ENCODE data around the gene ZSCAN5A.

Gene ZSCAN5A

GRCh38 chr19:56315077-56315828 is 614 bp upstream of the ZSCAN5A start:
- 4% methylated on average over 33 of the region's 37 CpGs for WGBS
- peak overlapping the region; percentile 74 for H4K8ac ChIP-seq (ENCODE audit: low read length)

GRCh38 chr19:56314018-56314380 is 640 bp downstream of the ZSCAN5A start:
- H2AK5ac ChIP-seq (ENCODE audit: low read length, severe bottlenecking): no peak overlapping the region
- no peak overlapping the region for H3K23ac ChIP-seq (ENCODE audit: low read length in 2 of 2)
- peak overlapping the region; percentile 84 for H2AFZ ChIP-seq (ENCODE audit: low read depth, low read length)
- DNase-seq: no peak
- H3K9ac ChIP-seq (ENCODE audit: low read length): peak overlapping the region; percentile 99
- H3K27ac ChIP-seq (ENCODE audit: low read length, poor library complexity, severe bottlenecking): peak overlapping the region; percentile 62
- peak overlapping the region in 1 of 2 experiments; percentile 1 for H3K14ac ChIP-seq (ENCODE audit: low read length in 2 of 2)
- H3K27me3 ChIP-seq (ENCODE audit: control insufficient read depth in 1 of 2, insufficient read depth in 1 of 2, low read length in 2 of 2): no peaks in the 10 kb centered on the region
- H2BK15ac ChIP-seq (ENCODE audit: low read depth, poor library complexity, severe bottlenecking): no peak overlapping the region
- H4K8ac ChIP-seq (ENCODE audit: low read length): no peak overlapping the region
- H2BK12ac ChIP-seq (ENCODE audit: low read length in 2 of 2): no peak overlapping the region
- H3K4me1 ChIP-seq (ENCODE audit: control insufficient read depth, insufficient read depth, low read depth, low read length): peaks cover 2% of the 10 kb centered on the region
- no peaks in the 10 kb centered on the region for H3K9me3 ChIP-seq (ENCODE audit: control insufficient read depth, low read length)
- peak overlapping the region; percentile 92 for H3K4me2 ChIP-seq (ENCODE audit: low read length, poor library complexity, severe bottlenecking)
- H3K36me3 ChIP-seq (ENCODE audit: control insufficient read depth in 1 of 2, insufficient read depth in 2 of 2, low read depth in 1 of 2, low read length in 2 of 2): peaks cover 12 to 32% of the 10 kb centered on the region in 2 experiments
- 0% methylated on average over 9 of the region's 9 CpGs for WGBS
- H2BK5ac ChIP-seq (ENCODE audit: low read depth, low read length, poor library complexity, severe bottlenecking): no peak overlapping the region
- peak overlapping the region; percentile 94 to 96 for H3K4me3 ChIP-seq (ENCODE audit: insufficient read depth in 1 of 2, low read depth in 1 of 2, low read length in 2 of 2)
- peak overlapping the region in 1 of 2 experiments; percentile 75 for H3K18ac ChIP-seq (ENCODE audit: low read depth in 1 of 2, low read length in 2 of 2)
- peak overlapping the region in 1 of 2 experiments; percentile 87 for H3K4ac ChIP-seq (ENCODE audit: low read depth in 1 of 2, low read length in 2 of 2)
- H2BK120ac ChIP-seq (ENCODE audit: low read depth, low read length): no peak overlapping the region
- peaks cover 25% of the 10 kb centered on the region for H3K79me1 ChIP-seq (replicated peaks; ENCODE audit: low read length, poor library complexity, severe bottlenecking)
- no peak overlapping the region for H4K91ac ChIP-seq (ENCODE audit: low read length)

More at GRCh38 chr19:56315077-56315828, 614 bp upstream of the ZSCAN5A start:
- Histone ChIP-seq H2BK120ac (ENCODE audit: low read depth, low read length) (no peak overlapping the region), H2AK5ac (ENCODE audit: low read length, severe bottlenecking) (no peak overlapping the region), H3K9ac (ENCODE audit: low read length) (peak overlapping the region; percentile 99), H3K36me3 (ENCODE audit: control insufficient read depth in 1 of 2, insufficient read depth in 2 of 2, low read depth in 1 of 2, low read length in 2 of 2) (peaks cover 3 to 26% of the 10 kb centered on the region in 2 experiments), H3K79me1 (replicated peaks; ENCODE audit: low read length, poor library complexity, severe bottlenecking) (peaks cover 16% of the 10 kb centered on the region), H3K4me1 (ENCODE audit: control insufficient read depth, insufficient read depth, low read depth, low read length) (peaks cover 2% of the 10 kb centered on the region), H3K27me3 (ENCODE audit: control insufficient read depth in 1 of 2, insufficient read depth in 1 of 2, low read length in 2 of 2) (no peaks in the 10 kb centered on the region), H2BK5ac (ENCODE audit: low read depth, low read length, poor library complexity, severe bottlenecking) (peak overlapping the region; percentile 95), H3K4me2 (ENCODE audit: low read length, poor library complexity, severe bottlenecking) (peak overlapping the region; percentile 71), H3K23ac (ENCODE audit: low read length in 2 of 2) (no peak overlapping the region), H3K4me3 (ENCODE audit: insufficient read depth in 1 of 2, low read depth in 1 of 2, low read length in 2 of 2) (peak overlapping the region; percentile 79 to 96), H2BK15ac (ENCODE audit: low read depth, poor library complexity, severe bottlenecking) (peak overlapping the region; percentile 60), H3K27ac (ENCODE audit: low read length, poor library complexity, severe bottlenecking) (peak overlapping the region; percentile 99), H3K18ac (ENCODE audit: low read depth in 1 of 2, low read length in 2 of 2) (peak overlapping the region; percentile 63 to 99), H3K4ac (ENCODE audit: low read depth in 1 of 2, low read length in 2 of 2) (peak overlapping the region; percentile 40 to 70), H3K9me3 (ENCODE audit: control insufficient read depth, low read length) (no peaks in the 10 kb centered on the region), H2BK12ac (ENCODE audit: low read length in 2 of 2) (peak overlapping the region in 1 of 2 experiments; percentile 25), H3K14ac (ENCODE audit: low read length in 2 of 2) (no peak overlapping the region), H4K91ac (ENCODE audit: low read length) (peak overlapping the region; percentile 43), H2AFZ (ENCODE audit: low read depth, low read length) (peak overlapping the region; percentile 94)
- DNase-seq: peak; percentile 99

- H4K91ac ChIP-seq (ENCODE audit: low read length): no peak overlapping the region
- H3K36me3 ChIP-seq (ENCODE audit: control insufficient read depth in 1 of 2, insufficient read depth in 2 of 2, low read depth in 1 of 2, low read length in 2 of 2): peaks cover 12 to 37% of the 10 kb centered on the region in 2 experiments
- no peak overlapping the region for H3K27ac ChIP-seq (ENCODE audit: low read length, poor library complexity, severe bottlenecking)
- H3K4ac ChIP-seq (ENCODE audit: low read depth in 1 of 2, low read length in 2 of 2): no peak overlapping the region
- no peak overlapping the region for H3K4me3 ChIP-seq (ENCODE audit: insufficient read depth in 1 of 2, low read depth in 1 of 2, low read length in 2 of 2)
- no peak overlapping the region for H2AK5ac ChIP-seq (ENCODE audit: low read length, severe bottlenecking)
- H2AFZ ChIP-seq (ENCODE audit: low read depth, low read length): no peak overlapping the region
- WGBS: 96% methylated on average over 7 of the region's 10 CpGs
- H3K23ac ChIP-seq (ENCODE audit: low read length in 2 of 2): no peak overlapping the region
- H3K9me3 ChIP-seq (ENCODE audit: control insufficient read depth, low read length): no peaks in the 10 kb centered on the region
- H2BK15ac ChIP-seq (ENCODE audit: low read depth, poor library complexity, severe bottlenecking): no peak overlapping the region
- DNase-seq: peak; percentile 12
- H3K27me3 ChIP-seq (ENCODE audit: control insufficient read depth in 1 of 2, insufficient read depth in 1 of 2, low read length in 2 of 2): no peaks in the 10 kb centered on the region
- no peak overlapping the region for H2BK12ac ChIP-seq (ENCODE audit: low read length in 2 of 2)
- H3K9ac ChIP-seq (ENCODE audit: low read length): peak overlapping the region; percentile 99
- H3K14ac ChIP-seq (ENCODE audit: low read length in 2 of 2): no peak overlapping the region
- H3K18ac ChIP-seq (ENCODE audit: low read depth in 1 of 2, low read length in 2 of 2): no peak overlapping the region
- no peak overlapping the region for H2BK5ac ChIP-seq (ENCODE audit: low read depth, low read length, poor library complexity, severe bottlenecking)
- H3K79me1 ChIP-seq (replicated peaks; ENCODE audit: low read length, poor library complexity, severe bottlenecking): peaks cover 29% of the 10 kb centered on the region
- H3K4me1 ChIP-seq (ENCODE audit: control insufficient read depth, insufficient read depth, low read depth, low read length): peaks cover 2% of the 10 kb centered on the region
- no peak overlapping the region for H2BK120ac ChIP-seq (ENCODE audit: low read depth, low read length)
- H3K4me2 ChIP-seq (ENCODE audit: low read length, poor library complexity, severe bottlenecking): no peak overlapping the region
- H4K8ac ChIP-seq (ENCODE audit: low read length): no peak overlapping the region
These were observed 1.6 kb downstream of the ZSCAN5A start for GRCh38 chr19:56312787-56313657.

DNA sequence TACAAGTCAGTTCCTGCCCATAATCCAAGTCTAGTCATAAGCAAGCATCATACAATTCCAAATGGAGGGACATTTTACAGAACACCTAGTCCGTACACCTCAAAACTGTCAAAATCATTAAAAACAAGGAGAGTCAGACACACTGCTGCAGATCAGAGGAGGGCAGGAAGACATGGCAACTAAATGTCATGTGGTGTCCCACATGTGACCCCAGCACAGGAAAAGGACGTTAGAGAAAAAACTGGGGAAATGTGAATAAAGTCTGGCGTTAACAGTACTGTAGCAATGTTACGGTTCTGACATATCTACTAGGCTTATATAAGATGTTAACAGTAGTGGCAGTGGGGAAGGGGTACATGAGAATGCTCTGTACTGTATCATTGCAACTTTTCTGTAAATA is 2.3 kb downstream of the ZSCAN5A start:
- no peak overlapping the region for H3K4ac ChIP-seq (ENCODE audit: low read depth in 1 of 2, low read length in 2 of 2)
- H2BK15ac ChIP-seq (ENCODE audit: low read depth, poor library complexity, severe bottlenecking): no peak overlapping the region
- H4K91ac ChIP-seq (ENCODE audit: low read length): no peak overlapping the region
- H3K27me3 ChIP-seq (ENCODE audit: control insufficient read depth in 1 of 2, insufficient read depth in 1 of 2, low read length in 2 of 2): no peaks in the 10 kb centered on the region
- peaks cover 2% of the 10 kb centered on the region for H3K4me1 ChIP-seq (ENCODE audit: control insufficient read depth, insufficient read depth, low read depth, low read length)
- no peak overlapping the region for H3K23ac ChIP-seq (ENCODE audit: low read length in 2 of 2)
- peaks cover 12 to 40% of the 10 kb centered on the region in 2 experiments for H3K36me3 ChIP-seq (ENCODE audit: control insufficient read depth in 1 of 2, insufficient read depth in 2 of 2, low read depth in 1 of 2, low read length in 2 of 2)
- no peak overlapping the region for H3K9ac ChIP-seq (ENCODE audit: low read length)
- no peak overlapping the region for H2BK5ac ChIP-seq (ENCODE audit: low read depth, low read length, poor library complexity, severe bottlenecking)
- no peak overlapping the region for H2AK5ac ChIP-seq (ENCODE audit: low read length, severe bottlenecking)
- H3K79me1 ChIP-seq (replicated peaks; ENCODE audit: low read length, poor library complexity, severe bottlenecking): peaks cover 31% of the 10 kb centered on the region
- H3K27ac ChIP-seq (ENCODE audit: low read length, poor library complexity, severe bottlenecking): no peak overlapping the region
- H2AFZ ChIP-seq (ENCODE audit: low read depth, low read length): no peak overlapping the region
- H3K4me3 ChIP-seq (ENCODE audit: insufficient read depth in 1 of 2, low read depth in 1 of 2, low read length in 2 of 2): no peak overlapping the region
- H3K14ac ChIP-seq (ENCODE audit: low read length in 2 of 2): no peak overlapping the region
- H3K18ac ChIP-seq (ENCODE audit: low read depth in 1 of 2, low read length in 2 of 2): no peak overlapping the region
- 96% methylated on average over 4 of the region's 4 CpGs for WGBS
- no peaks in the 10 kb centered on the region for H3K9me3 ChIP-seq (ENCODE audit: control insufficient read depth, low read length)
- no peak overlapping the region for H3K4me2 ChIP-seq (ENCODE audit: low read length, poor library complexity, severe bottlenecking)
- H2BK12ac ChIP-seq (ENCODE audit: low read length in 2 of 2): no peak overlapping the region
- no peak for DNase-seq
- no peak overlapping the region for H2BK120ac ChIP-seq (ENCODE audit: low read depth, low read length)
- no peak overlapping the region for H4K8ac ChIP-seq (ENCODE audit: low read length)

Data from mesenchymal stem cell (in vitro differentiated cells and primary cell).